Measurements from ENCODE around the gene DNM3.
A peak's percentile ranks its signal among the peaks of the same experiment; 100 is the strongest.

Gene DNM3

DNA sequence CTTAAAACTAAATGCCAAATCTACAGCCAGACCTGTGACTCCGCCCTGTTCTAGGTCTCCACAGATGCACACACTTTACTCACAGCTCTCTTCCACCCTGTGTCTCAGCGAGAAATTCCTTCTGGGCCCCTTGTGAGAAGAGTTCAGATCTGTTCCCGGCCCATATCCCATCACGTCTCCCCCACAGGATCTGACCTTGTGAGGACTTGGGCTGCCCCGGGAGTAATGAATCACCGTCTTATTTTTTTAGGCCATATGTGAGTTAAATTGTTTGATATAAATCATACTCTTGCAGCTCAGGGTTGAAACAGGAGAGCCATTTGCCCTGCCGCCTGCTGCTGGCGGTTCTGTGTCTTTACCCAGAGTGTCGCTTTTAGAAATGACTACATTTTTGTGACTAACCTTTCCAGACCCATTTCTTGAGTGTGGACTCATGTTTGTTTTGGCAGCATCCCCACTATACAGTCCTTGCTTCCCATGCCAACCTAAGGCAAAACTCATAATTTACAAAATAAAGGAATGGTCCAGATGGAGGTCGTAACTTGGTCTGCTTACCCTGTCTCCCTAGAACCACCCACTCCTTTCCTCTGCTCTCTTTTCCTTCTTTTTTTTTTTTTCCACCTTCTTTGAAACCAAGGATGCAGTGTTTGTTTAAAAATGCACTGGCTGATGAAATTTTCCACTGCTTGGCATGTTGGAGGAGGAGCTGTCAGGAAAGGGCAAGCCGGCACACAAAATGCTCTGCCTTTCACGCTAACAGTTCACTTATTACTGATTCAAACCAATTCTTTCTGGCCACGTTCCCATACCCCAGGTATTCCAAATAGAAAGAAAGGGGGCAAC lies 481.1 kb downstream of the DNM3 start:
- DNase-seq: peak; percentile 9
- no peak overlapping the region for H3K4me3 ChIP-seq (ENCODE audit: low read depth, low read length)
- no peaks in the 10 kb centered on the region for H3K9me3 ChIP-seq
- H3K36me3 ChIP-seq: no peaks in the 10 kb centered on the region
- no peaks in the 10 kb centered on the region for H3K27me3 ChIP-seq
- no peaks in the 10 kb centered on the region; the same call in 1 of the 2 replicates for H3K4me1 ChIP-seq
- TF ChIP-seq, protein P1, sequence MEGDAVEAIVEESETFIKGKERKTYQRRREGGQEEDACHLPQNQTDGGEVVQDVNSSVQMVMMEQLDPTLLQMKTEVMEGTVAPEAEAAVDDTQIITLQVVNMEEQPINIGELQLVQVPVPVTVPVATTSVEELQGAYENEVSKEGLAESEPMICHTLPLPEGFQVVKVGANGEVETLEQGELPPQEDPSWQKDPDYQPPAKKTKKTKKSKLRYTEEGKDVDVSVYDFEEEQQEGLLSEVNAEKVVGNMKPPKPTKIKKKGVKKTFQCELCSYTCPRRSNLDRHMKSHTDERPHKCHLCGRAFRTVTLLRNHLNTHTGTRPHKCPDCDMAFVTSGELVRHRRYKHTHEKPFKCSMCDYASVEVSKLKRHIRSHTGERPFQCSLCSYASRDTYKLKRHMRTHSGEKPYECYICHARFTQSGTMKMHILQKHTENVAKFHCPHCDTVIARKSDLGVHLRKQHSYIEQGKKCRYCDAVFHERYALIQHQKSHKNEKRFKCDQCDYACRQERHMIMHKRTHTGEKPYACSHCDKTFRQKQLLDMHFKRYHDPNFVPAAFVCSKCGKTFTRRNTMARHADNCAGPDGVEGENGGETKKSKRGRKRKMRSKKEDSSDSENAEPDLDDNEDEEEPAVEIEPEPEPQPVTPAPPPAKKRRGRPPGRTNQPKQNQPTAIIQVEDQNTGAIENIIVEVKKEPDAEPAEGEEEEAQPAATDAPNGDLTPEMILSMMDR (IDR thresholded peaks at IDR 0.05; ENCODE audit: low read depth, low read length): no peak

DNA sequence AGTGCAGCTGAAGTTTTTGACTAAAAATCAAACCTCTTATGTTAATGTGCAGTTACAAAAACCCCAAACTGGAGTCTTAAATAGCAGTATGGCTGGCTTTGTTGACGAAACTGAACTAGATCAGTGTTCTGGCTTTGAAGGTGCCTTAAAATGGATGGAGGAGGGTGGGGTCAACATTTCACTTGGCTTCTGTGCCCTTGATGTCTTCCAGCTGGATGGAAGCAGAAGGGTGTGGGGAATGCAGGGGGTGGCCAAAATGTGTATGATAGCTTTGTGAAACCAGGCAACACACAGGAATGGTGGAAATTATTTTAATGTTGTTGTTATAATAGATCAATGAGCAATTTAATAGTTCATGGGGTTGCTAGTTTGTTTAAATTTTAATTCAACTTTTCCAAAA lies 482.4 kb downstream of the DNM3 start:
- H3K4me1 ChIP-seq: no peaks in the 10 kb centered on the region; the same call in 1 of the 2 replicates
- no peaks in the 10 kb centered on the region for H3K27me3 ChIP-seq
- no peaks in the 10 kb centered on the region for H3K36me3 ChIP-seq
- H3K9me3 ChIP-seq: no peaks in the 10 kb centered on the region
- H3K4me3 ChIP-seq (ENCODE audit: low read depth, low read length): no peak overlapping the region
- no peak for DNase-seq
- TF ChIP-seq, protein P1 (IDR thresholded peaks at IDR 0.05; ENCODE audit: low read depth, low read length): no peak

DNA sequence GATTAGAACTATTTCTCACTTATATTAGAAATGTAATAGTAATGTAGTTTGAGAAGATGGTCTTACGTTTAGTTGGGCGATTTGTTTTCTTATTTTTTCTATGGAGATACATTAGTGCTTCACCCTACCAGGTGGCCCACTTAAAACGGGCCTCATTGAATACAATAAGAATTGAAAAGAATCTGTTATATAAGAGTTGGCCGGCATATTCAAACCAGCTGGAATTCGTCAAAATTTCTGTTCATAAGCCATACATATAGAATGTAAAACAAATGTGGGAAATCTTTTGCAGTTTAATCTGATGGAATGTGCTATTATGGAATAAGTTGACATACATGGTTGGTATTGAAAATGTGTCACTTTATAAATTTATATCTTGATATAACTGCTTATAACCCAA lies 482.8 kb downstream of the DNM3 start:
- Histone ChIP-seq H3K4me3 (ENCODE audit: low read depth, low read length) (no peak overlapping the region), H3K4me1 (no peaks in the 10 kb centered on the region; the same call in 1 of the 2 replicates), H3K36me3 (no peaks in the 10 kb centered on the region), H3K27me3 (no peaks in the 10 kb centered on the region), H3K9me3 (no peaks in the 10 kb centered on the region)
- TF ChIP-seq, protein P1 (IDR thresholded peaks at IDR 0.05; ENCODE audit: low read depth, low read length): no peak
- DNase-seq: no peak

DNA sequence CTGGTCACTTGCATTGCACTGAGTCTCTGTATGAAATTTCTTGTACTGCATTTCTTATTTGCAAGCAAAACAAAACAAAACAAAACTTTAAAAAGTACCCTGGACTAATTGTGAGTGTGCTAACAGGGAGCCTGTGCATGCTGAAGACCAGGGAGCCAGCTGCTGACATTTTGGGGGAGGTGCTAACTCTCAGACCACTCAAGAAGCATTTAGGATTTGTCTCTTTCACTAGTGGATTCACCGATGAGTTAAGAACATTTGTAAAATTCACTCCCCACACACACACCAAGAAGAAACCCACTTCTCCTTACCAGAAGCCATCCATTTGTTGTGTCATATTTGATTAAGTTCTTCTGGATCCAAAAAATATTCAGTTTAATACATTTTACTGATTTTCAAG lies 483.5 kb downstream of the DNM3 start:
- H3K4me1 ChIP-seq: no peaks in the 10 kb centered on the region; the same call in 1 of the 2 replicates
- TF ChIP-seq, protein P1 (IDR thresholded peaks at IDR 0.05; ENCODE audit: low read depth, low read length): no peak
- H3K4me3 ChIP-seq (ENCODE audit: low read depth, low read length): no peak overlapping the region

DNA sequence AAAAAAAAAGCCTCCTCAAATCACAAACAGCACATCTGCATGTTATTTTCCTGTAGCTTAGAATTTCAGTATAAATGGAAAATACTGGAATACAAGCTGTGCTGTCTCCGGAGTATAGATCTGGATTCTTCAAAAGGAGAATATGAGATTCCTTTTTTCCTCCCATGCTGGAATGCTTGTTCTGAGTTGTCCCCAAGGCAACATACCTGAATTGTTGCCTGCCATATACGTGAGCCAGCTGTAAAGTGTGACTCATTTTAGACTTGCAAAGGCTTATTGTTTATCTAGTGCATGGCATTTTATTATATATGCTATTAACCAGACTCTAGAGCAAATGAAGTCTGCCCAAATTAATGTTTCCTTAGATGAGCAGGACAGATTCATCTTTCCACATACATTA lies 484.2 kb downstream of the DNM3 start:
- H3K4me3 ChIP-seq (ENCODE audit: low read depth, low read length): no peak overlapping the region
- no peaks in the 10 kb centered on the region; the same call in 1 of the 2 replicates for H3K4me1 ChIP-seq
- no peaks in the 10 kb centered on the region for H3K36me3 ChIP-seq
- DNase-seq: no peak
- no peaks in the 10 kb centered on the region for H3K27me3 ChIP-seq
- H3K9me3 ChIP-seq: no peaks in the 10 kb centered on the region
- TF ChIP-seq, protein P1 (IDR thresholded peaks at IDR 0.05; ENCODE audit: low read depth, low read length): no peak

More for the DNA sequence above, 483.5 kb downstream of the DNM3 start:
- no peak for DNase-seq
- no peaks in the 10 kb centered on the region for H3K9me3 ChIP-seq
- no peaks in the 10 kb centered on the region for H3K36me3 ChIP-seq
- H3K27me3 ChIP-seq: no peaks in the 10 kb centered on the region

DNA sequence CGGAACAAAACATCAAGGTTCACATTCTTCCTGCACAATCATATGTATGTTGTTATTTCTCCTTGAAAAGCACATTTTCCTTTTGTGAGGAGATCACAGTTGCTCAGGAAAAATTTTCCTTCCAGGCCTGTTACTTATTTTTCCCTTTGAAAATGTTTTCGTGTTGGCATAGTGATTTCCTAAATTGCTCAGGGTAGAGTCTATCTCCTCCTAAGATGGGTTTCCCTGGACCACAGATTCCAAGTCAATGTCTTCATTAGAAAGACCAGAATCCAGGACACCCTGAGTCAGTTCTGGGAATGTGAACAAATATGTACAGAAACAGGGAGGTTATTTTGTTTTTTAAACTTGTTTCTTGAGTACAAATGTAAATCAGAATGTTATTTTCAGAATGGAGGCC lies 484.8 kb downstream of the DNM3 start:
- DNase-seq: no peak

More for the DNA sequence above, 484.8 kb downstream of the DNM3 start:
- no peaks in the 10 kb centered on the region; the same call in 1 of the 2 replicates for H3K4me1 ChIP-seq
- no peaks in the 10 kb centered on the region for H3K27me3 ChIP-seq
- no peaks in the 10 kb centered on the region for H3K9me3 ChIP-seq
- no peak overlapping the region for H3K4me3 ChIP-seq (ENCODE audit: low read depth, low read length)
- TF ChIP-seq, protein P1 (IDR thresholded peaks at IDR 0.05; ENCODE audit: low read depth, low read length): no peak
- H3K36me3 ChIP-seq: no peaks in the 10 kb centered on the region

All from BE2C (cell line).